Ovary (tissue), 9 donors: ENCODE data around the gene LIPC. TPM values are rescaled to one million over a fixed set of nuclear protein-coding genes. Genes with fewer than 3 reads are reported as not detected.
"Not testable (repeated sequence)": the region's sequence is repeated elsewhere in the genome, so short reads cannot be mapped to it uniquely, and the experiment has no call there.

ENCODE experiments used
- DNase-seq, 5 donors: peaks; one replicate each; pipeline ENCODE4 v3.0.0-alpha.2; 2019 to 2020
- H3K27ac ChIP-seq, 2 donors: fragments of 200-600 bp; one replicate each; pipeline versions ENCODE4 v1.5.1 to v1.8.0; 2019 to 2022
- H3K27me3 ChIP-seq: fragments of 200-600 bp; one replicate; pipeline ENCODE4 v1.8.0; 2022
- H3K36me3 ChIP-seq: fragments of 200-600 bp; sonication (generic); one replicate; pipeline ENCODE4 v1.5.1; 2019
- H3K4me1 ChIP-seq: one replicate; pipeline ENCODE4 v1.8.1; 2013; ENCODE audit warnings: mild to moderate bottlenecking, moderate library complexity; ENCODE audit not compliant: insufficient read depth
- H3K4me3 ChIP-seq: fragments of 200-600 bp; sonication (generic); one replicate; pipeline ENCODE4 v1.5.1; 2017
- H3K9me3 ChIP-seq, 2 donors: fragments of 200-600 bp in 1 of 2; sonication (generic) in 1 of 2; one replicate each; pipeline versions ENCODE4 v1.5.1 to v1.8.1; 2013 to 2019; ENCODE audit warnings: mild to moderate bottlenecking in 1 of 2, moderate library complexity in 1 of 2
- CTCF ChIP-seq, 3 donors: fragments of 450-650 bp in 2 of 3; fragments of 200-600 bp in 1 of 3; IDR thresholded peaks; one replicate each; pipeline versions ENCODE4 v1.5.1 to v1.8.0; 2016 to 2022; ENCODE audit warnings: antibody characterized with exemption in 3 of 3, mild to moderate bottlenecking in 1 of 3
- EP300 ChIP-seq: sonication (generic); formaldehyde crosslinking; IDR thresholded peaks from one replicate; pipeline ENCODE4 v1.6.1; 2017; ENCODE audit warnings: antibody characterized with exemption
- POLR2A ChIP-seq: fragments of 450-650 bp; IDR thresholded peaks from one replicate; pipeline ENCODE4 v1.6.1; 2017; ENCODE audit warnings: antibody characterized with exemption, mild to moderate bottlenecking, moderate library complexity
- WGBS, 3 donors: extraction: QIAGEN DNeasy Blood & Tissue Kit in 1 of 3; methylation state at CpG; one replicate each; pipeline versions ENCODE4 v1.1.5 to v1.1.7; 2013 to 2017; 5-methylcytosine and 5-hydroxymethylcytosine counted together
- intact Hi-C, 4 donors: fragments of 100-400 bp; cut with DNase I; formaldehyde crosslinking; loops; one replicate each; pipeline versions ENCODE4 v1.11.0 to v1.15.1; 2022 to 2023
- polyA plus RNA-seq, 2 donors: library from polyadenylated mRNA; stranded (reverse); fragments of 200-250 nt in 1 of 2; fragments of 350-450 nt in 1 of 2; fragmentation: Illumina TruSeq in 1 of 2; extraction: RNeasy Lipid Tissue Mini Kit (QIAGEN cat#74804) in 1 of 2; gene quantifications; one replicate each; pipeline ENCODE4 v1.2.3, GENCODE V29; 2013 to 2014
- total RNA-seq, 7 donors: library from RNA; depleted of rRNA in 2 of 7; stranded (reverse); fragments of >200 nt in 2 of 7; fragmentation: NEBNext Ultra II Directional in 3 of 7; extraction: Animal tissue kit (Norgen Biotek cat#: 25700) in 3 of 7; gene quantifications; one replicate each; pipeline versions ENCODE4 v1.1.0 to v1.2.4, GENCODE V29; 2016 to 2023
- donor health status: DM: no; HTN: no; CAD: no; lungs with moderate emphysema.
- donor health status: DM: no; HTN: no; CAD: no.
- donor health status: Bipolar disorder and iron deficiency.
- donor health status: DM: yes; HTN: yes; CAD: no.
- donor health status: DM: no; HTN: no; CAD: no.
- donor health status: DM: yes; HTN: yes; CAD: no.

The LIPC gene
- total and polyA plus RNA-seq, 9 donors, result 0.28 to 1.1 (median 0.72) TPM

- no peak for TF ChIP-seq EP300
- no peak for TF ChIP-seq CTCF (IDR thresholded peaks at IDR 0.05)
- TF ChIP-seq POLR2A, result no peak
- 95 to 98% (median 95%) methylated on average over 4 of the region's 4 CpGs for WGBS, 3 donors
- no peak for DNase-seq
- intact Hi-C loops, result no loop called here
- no peaks in the 10 kb centered on the region for H3K4me1 ChIP-seq
- H3K27me3 ChIP-seq, result no peaks in the 10 kb centered on the region
- H3K27ac ChIP-seq, result no peak overlapping the region
- H3K9me3 ChIP-seq, result no peaks in the 10 kb centered on the region
- H3K36me3 ChIP-seq, result no peaks in the 10 kb centered on the region
- H3K4me3 ChIP-seq, result no peak overlapping the region
These were observed 167.0 kb downstream of the LIPC start for GRCh38 chr15:58598829-58599210.

GRCh38 chr15:58602823-58603222 lies 171.0 kb downstream of the LIPC start:
- no peak for DNase-seq

GRCh38 chr15:58603927-58604326 lies 172.1 kb downstream of the LIPC start:
- H3K9me3 ChIP-seq, H3K27ac ChIP-seq, H3K4me1 ChIP-seq, intact Hi-C loops, DNase-seq, H3K27me3 ChIP-seq, H3K36me3 ChIP-seq, H3K4me3 ChIP-seq: not testable (repeated sequence)
- WGBS, 3 donors, result 97 to 100% (median 98%) methylated on average over 8 of the region's 8 CpGs

More at GRCh38 chr15:58602823-58603222, 171.0 kb downstream of the LIPC start:
- intact Hi-C loops, result no loop called here
- WGBS, 3 donors, result 45 to 59% (median 47%) methylated on average over 2 of the region's 2 CpGs
- Histone ChIP-seq H3K9me3 (no peaks in the 10 kb centered on the region), H3K36me3 (no peaks in the 10 kb centered on the region), H3K4me3 (no peak overlapping the region), H3K27me3 (no peaks in the 10 kb centered on the region), H3K27ac (no peak overlapping the region), H3K4me1 (no peaks in the 10 kb centered on the region)
- TF ChIP-seq CTCF (IDR thresholded peaks at IDR 0.05) (no peak), POLR2A (no peak)

- TF ChIP-seq CTCF (IDR thresholded peaks at IDR 0.05) (no peak), POLR2A (no peak), EP300 (no peak)
- no peak for DNase-seq
- Histone ChIP-seq H3K4me3 (no peak overlapping the region), H3K4me1 (peaks cover 3% of the 10 kb centered on the region), H3K36me3 (no peaks in the 10 kb centered on the region), H3K27ac (no peak overlapping the region), H3K9me3 (no peaks in the 10 kb centered on the region), H3K27me3 (no peaks in the 10 kb centered on the region)
- WGBS, 3 donors, result 96% methylated on average over 4 of the region's 4 CpGs
- intact Hi-C loops, result no loop called here
These were observed 172.7 kb downstream of the LIPC start for GRCh38 chr15:58604455-58604923.

- WGBS, 3 donors, result 94 to 98% (median 97%) methylated on average over 3 of the region's 3 CpGs
- no peaks in the 10 kb centered on the region for H3K27me3 ChIP-seq
- no peaks in the 10 kb centered on the region for H3K9me3 ChIP-seq
These were observed 174.2 kb downstream of the LIPC start for GRCh38 chr15:58605931-58606530.

More at GRCh38 chr15:58605931-58606530, 174.2 kb downstream of the LIPC start:
- H3K4me1 ChIP-seq, result peaks cover 3% of the 10 kb centered on the region
- TF ChIP-seq CTCF (IDR thresholded peaks at IDR 0.05) (no peak), EP300 (no peak), POLR2A (no peak)
- intact Hi-C loops, result no loop called here
- H3K36me3 ChIP-seq, result no peaks in the 10 kb centered on the region
- H3K27ac ChIP-seq, result no peak overlapping the region
- DNase-seq, result no peak
- no peak overlapping the region for H3K4me3 ChIP-seq
